H1 (cell line): ENCODE results near the gene ARHGAP21. TPM values are rescaled to one million over a fixed set of nuclear protein-coding genes. Genes with fewer than 3 reads are reported as not detected.

Source experiments
- CHD1 ChIP-seq: IDR thresholded peaks from 2 replicates; pipeline ENCODE4 v1.6.1; 2012; ENCODE audit warnings: low read depth, low read length, improper control_type of control experiment
- FOSL1 ChIP-seq: IDR thresholded peaks from 2 replicates; pipeline ENCODE4 v1.6.1; 2011; ENCODE audit warnings: mild to moderate bottlenecking, low read depth, low read length, moderate library complexity; ENCODE audit not compliant: insufficient read depth
- SP1 ChIP-seq: IDR thresholded peaks from 2 replicates; pipeline ENCODE4 v1.6.1; 2011; ENCODE audit warnings: low read depth, low read length
- YY1 ChIP-seq: IDR thresholded peaks from 2 replicates; pipeline ENCODE4 v1.6.1; 2011; ENCODE audit warnings: low read depth, mild to moderate bottlenecking, low read length
- polyA plus RNA-seq, 7 experiments: library from polyadenylated mRNA; depleted of rRNA in 3 of 7; stranded (reverse) in 5 of 7; unstranded in 2 of 7; fragments of >200 nt in 5 of 7; fragments of 200-250 nt in 2 of 7; gene quantifications; 1 replicate in 5 of 7; 2 replicates in 1 of 7; 4 replicates in 1 of 7; pipeline versions ENCODE4 v1.2.1 to v1.2.3, GENCODE V29; 2011 to 2013; ENCODE audit warnings: missing spikeins in 2 of 7, mixed read lengths in 2 of 7
- total RNA-seq: library from RNA; stranded (reverse); fragmentation: NEBNext Ultra II Directional; extraction: Animal tissue kit (Norgen Biotek cat#: 25700); gene quantifications from 2 replicates; pipeline ENCODE4 v1.2.1, GENCODE V29; 2021
- TF ChIP-seq, protein P1 (sequence below), 3 experiments: IDR thresholded peaks; 1 replicate in 2 of 3; 2 replicates in 1 of 3; pipeline versions ENCODE4 v1.5.1 to v1.6.1; 2011; ENCODE audit warnings: low read length in 3 of 3, mild to moderate bottlenecking in 3 of 3, inconsistent platforms in 2 of 3, low read depth in 1 of 3, moderate library complexity in 1 of 3; ENCODE audit not compliant: insufficient read depth in 1 of 3; ENCODE audit errors: control extremely low read depth in 1 of 3

ARHGAP21 gene
- total and polyA plus RNA-seq, 2 of the 8 experiments (the other 6 are each of a cell fraction or from before 2014, with no cell fraction given) = 14.4 to 35.3 TPM

DNA sequence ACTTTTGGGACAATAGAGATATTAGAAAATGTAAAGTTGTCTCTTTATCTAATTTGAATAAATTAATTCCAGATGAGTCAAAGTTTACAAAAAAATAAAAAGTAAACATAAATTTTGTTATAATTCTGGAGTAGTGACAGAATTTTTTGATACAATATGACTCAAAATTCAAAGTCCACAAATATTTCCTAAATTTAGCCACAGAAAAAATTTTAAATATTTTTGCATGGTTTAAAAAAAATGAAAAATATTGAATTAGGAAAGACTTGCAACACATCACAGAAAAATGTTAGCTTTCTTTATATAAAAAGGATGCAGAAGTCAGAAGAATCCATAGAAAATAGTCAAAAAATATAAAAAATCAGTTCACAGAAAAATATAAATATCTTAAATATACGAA is 117.7 kb downstream of the ARHGAP21 start (continued):
- TF ChIP-seq YY1 (no peak), CHD1 (no peak), SP1 (no peak), FOSL1 (no peak)
- TF ChIP-seq, protein P1, sequence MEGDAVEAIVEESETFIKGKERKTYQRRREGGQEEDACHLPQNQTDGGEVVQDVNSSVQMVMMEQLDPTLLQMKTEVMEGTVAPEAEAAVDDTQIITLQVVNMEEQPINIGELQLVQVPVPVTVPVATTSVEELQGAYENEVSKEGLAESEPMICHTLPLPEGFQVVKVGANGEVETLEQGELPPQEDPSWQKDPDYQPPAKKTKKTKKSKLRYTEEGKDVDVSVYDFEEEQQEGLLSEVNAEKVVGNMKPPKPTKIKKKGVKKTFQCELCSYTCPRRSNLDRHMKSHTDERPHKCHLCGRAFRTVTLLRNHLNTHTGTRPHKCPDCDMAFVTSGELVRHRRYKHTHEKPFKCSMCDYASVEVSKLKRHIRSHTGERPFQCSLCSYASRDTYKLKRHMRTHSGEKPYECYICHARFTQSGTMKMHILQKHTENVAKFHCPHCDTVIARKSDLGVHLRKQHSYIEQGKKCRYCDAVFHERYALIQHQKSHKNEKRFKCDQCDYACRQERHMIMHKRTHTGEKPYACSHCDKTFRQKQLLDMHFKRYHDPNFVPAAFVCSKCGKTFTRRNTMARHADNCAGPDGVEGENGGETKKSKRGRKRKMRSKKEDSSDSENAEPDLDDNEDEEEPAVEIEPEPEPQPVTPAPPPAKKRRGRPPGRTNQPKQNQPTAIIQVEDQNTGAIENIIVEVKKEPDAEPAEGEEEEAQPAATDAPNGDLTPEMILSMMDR (IDR thresholded peaks at IDR 0.05; ENCODE audit: control extremely low read depth in 1 of 3, insufficient read depth in 1 of 3, low read depth in 1 of 3, low read length in 3 of 3) = no peak
